Measurements from ENCODE around the gene SLC25A15. TPM values are rescaled to one million over a fixed set of nuclear protein-coding genes. Genes with fewer than 3 reads are reported as not detected.

The SLC25A15 gene
- polyA plus RNA-seq, 1 of the 3 experiments (the other 2 are of a cell fraction), result 15.2 TPM

DNA sequence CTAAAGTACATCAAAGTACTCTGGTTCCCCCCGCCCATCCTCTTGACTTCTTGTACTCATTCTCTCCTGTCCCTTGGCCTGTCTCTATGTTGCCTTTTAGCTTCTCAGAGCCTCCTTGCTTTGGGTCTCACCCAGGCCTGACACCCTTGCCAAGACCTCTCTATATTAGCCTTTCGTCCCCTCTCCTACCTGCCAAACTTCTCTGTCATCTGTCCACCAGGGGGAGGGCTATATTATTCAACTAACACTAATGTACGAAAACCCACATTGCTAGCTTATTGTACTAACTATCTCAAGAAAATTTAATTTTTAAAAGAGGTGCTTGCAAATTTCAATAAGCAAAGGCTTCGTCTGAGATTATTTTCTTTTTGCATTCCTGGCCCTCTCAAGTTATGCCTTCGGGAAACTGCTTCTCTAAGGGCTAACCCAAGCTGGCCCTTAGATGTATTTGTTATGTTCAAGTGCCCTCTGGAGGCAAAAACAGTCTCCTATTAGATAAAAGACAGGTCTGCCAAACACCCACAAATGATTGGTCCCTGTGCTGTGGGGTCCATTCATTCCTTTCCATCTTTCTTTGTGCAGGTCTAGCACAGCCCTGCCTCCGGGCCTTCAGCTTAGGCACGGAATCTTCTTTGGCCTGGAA, 12.1 kb upstream of the SLC25A15 start:
- peak overlapping the region; percentile 24 to 48 for H3K4me3 ChIP-seq (ENCODE audit: low read depth in 2 of 2, low read length in 1 of 2)
- H3K4me1 ChIP-seq (ENCODE audit: control insufficient read depth in 1 of 2, insufficient read depth in 2 of 2, low read depth in 1 of 2, low read length in 1 of 2), result peaks cover 3 to 8% of the 10 kb centered on the region in 2 experiments; a peak in 1 of 4 replicates
- no peaks in the 10 kb centered on the region for H3K9me2 ChIP-seq
- H3K36me3 ChIP-seq (replicated peaks in 1 of 2; ENCODE audit: control insufficient read depth in 1 of 2, insufficient read depth in 2 of 2, low read length in 1 of 2), result no peaks in the 10 kb centered on the region
- H3K79me2 ChIP-seq (ENCODE audit: insufficient read depth), result no peaks in the 10 kb centered on the region
- 30% methylated on average over 7 of the region's 7 CpGs for WGBS (ENCODE audit: low lambda C conversion rate)
- peak overlapping the region; percentile 94 for H2AFZ ChIP-seq (ENCODE audit: low read depth)
- peak overlapping the region; percentile 61 for H3K4me2 ChIP-seq
- CTCF ChIA-PET, result interaction anchor here (0.7 to 7.2 kb wide), 43 partner anchors 9 to 1675 kb away, joined by 3 to 60 read pairs (median 4); partner anchors contain the start of gene SLC25A15
- no peaks in the 10 kb centered on the region for H3K9me3 ChIP-seq
- H3K9ac ChIP-seq, result no peak overlapping the region
- peak; percentile 60 for DNase-seq
- H3K27ac ChIP-seq (ENCODE audit: low read depth in 2 of 2, low read length in 1 of 2), result peak overlapping the region; percentile 40 to 63; a peak in 3 of 4 replicates
- H3K27me3 ChIP-seq (ENCODE audit: insufficient read depth), result no peaks in the 10 kb centered on the region
- peaks cover 15% of the 10 kb centered on the region for H3F3A ChIP-seq (replicated peaks; ENCODE audit: insufficient read depth)
- TF ChIP-seq SMC3 (IDR thresholded peaks at IDR 0.05; ENCODE audit: low read depth, low read length) (peak; percentile 44), MXI1 (IDR thresholded peaks at IDR 0.05; ENCODE audit: low read depth, low read length) (no peak), NFIC (IDR thresholded peaks at IDR 0.05; ENCODE audit: borderline replicate concordance) (no peak), FOXJ3 (CRISPR knock-in tag; IDR thresholded peaks at IDR 0.05) (no peak), RAD21 (IDR thresholded peaks at IDR 0.05; ENCODE audit: low read length) (peak; percentile 71), YY1 (IDR thresholded peaks at IDR 0.05; ENCODE audit: low read depth) (no peak)
- TF ChIP-seq, protein P1, sequence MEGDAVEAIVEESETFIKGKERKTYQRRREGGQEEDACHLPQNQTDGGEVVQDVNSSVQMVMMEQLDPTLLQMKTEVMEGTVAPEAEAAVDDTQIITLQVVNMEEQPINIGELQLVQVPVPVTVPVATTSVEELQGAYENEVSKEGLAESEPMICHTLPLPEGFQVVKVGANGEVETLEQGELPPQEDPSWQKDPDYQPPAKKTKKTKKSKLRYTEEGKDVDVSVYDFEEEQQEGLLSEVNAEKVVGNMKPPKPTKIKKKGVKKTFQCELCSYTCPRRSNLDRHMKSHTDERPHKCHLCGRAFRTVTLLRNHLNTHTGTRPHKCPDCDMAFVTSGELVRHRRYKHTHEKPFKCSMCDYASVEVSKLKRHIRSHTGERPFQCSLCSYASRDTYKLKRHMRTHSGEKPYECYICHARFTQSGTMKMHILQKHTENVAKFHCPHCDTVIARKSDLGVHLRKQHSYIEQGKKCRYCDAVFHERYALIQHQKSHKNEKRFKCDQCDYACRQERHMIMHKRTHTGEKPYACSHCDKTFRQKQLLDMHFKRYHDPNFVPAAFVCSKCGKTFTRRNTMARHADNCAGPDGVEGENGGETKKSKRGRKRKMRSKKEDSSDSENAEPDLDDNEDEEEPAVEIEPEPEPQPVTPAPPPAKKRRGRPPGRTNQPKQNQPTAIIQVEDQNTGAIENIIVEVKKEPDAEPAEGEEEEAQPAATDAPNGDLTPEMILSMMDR (IDR thresholded peaks at IDR 0.05), result peak; percentile 82
- no peaks in the 10 kb centered on the region for H4K20me1 ChIP-seq (ENCODE audit: insufficient read depth)
- POLR2A ChIA-PET, result interaction anchor here (0.8 to 1.0 kb wide), 2 partner anchors 12 to 145 kb away, joined by 3 read pairs; partner anchors contain the start of gene SLC25A15

DNA sequence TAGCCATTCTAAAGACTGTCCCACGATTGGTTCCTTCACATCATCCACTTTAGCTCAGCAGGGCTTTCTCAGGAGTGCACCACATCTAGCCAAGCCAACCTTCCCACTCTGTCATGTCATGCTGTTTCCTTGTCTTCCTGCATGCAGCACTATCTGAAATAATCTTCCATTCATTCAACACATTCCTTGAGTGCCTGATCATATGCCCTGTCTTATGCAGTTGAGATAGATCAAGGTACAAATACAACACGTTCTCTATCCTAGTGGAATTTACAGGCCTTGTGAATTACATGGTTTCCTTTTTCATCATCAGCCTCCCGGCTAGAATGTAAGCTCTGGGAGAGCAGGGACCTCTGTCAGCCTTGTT, 11.6 kb upstream of the SLC25A15 start:
- Histone ChIP-seq H3F3A (replicated peaks; ENCODE audit: insufficient read depth) (peaks cover 10% of the 10 kb centered on the region), H3K4me3 (ENCODE audit: low read depth in 2 of 2, low read length in 1 of 2) (no peak overlapping the region; a peak in 1 of 4 replicates), H3K9me2 (no peaks in the 10 kb centered on the region), H3K4me2 (peak overlapping the region; percentile 61; the same call in 1 of the 2 replicates), H3K79me2 (ENCODE audit: insufficient read depth) (no peaks in the 10 kb centered on the region), H3K9ac (no peak overlapping the region), H3K9me3 (no peaks in the 10 kb centered on the region), H3K27me3 (ENCODE audit: insufficient read depth) (no peaks in the 10 kb centered on the region), H3K27ac (ENCODE audit: low read depth in 2 of 2, low read length in 1 of 2) (peak overlapping the region; percentile 40 to 63; a peak in 2 of 4 replicates), H2AFZ (ENCODE audit: low read depth) (peak overlapping the region; percentile 94), H3K4me1 (ENCODE audit: control insufficient read depth in 1 of 2, insufficient read depth in 2 of 2, low read depth in 1 of 2, low read length in 1 of 2) (peaks cover 3 to 8% of the 10 kb centered on the region in 2 experiments; a peak in 1 of 4 replicates), H4K20me1 (ENCODE audit: insufficient read depth) (no peaks in the 10 kb centered on the region), H3K36me3 (replicated peaks in 1 of 2; ENCODE audit: control insufficient read depth in 1 of 2, insufficient read depth in 2 of 2, low read length in 1 of 2) (no peaks in the 10 kb centered on the region)
- CTCF ChIA-PET, result interaction anchor here (0.7 to 7.2 kb wide), 42 partner anchors 9 to 1676 kb away, joined by 3 to 60 read pairs (median 4); partner anchors contain the start of gene SLC25A15
- 68% methylated on average over 3 of the region's 3 CpGs for WGBS (ENCODE audit: low lambda C conversion rate)
- no peak for TF ChIP-seq RAD21 (IDR thresholded peaks at IDR 0.05; ENCODE audit: low read length)
- no peak for TF ChIP-seq FOXM1 (IDR thresholded peaks at IDR 0.05; ENCODE audit: low read depth)
- TF ChIP-seq, protein P2, sequence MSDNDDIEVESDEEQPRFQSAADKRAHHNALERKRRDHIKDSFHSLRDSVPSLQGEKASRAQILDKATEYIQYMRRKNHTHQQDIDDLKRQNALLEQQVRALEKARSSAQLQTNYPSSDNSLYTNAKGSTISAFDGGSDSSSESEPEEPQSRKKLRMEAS (IDR thresholded peaks at IDR 0.05; ENCODE audit: low read depth), result no peak
- TF ChIP-seq, protein P3, sequence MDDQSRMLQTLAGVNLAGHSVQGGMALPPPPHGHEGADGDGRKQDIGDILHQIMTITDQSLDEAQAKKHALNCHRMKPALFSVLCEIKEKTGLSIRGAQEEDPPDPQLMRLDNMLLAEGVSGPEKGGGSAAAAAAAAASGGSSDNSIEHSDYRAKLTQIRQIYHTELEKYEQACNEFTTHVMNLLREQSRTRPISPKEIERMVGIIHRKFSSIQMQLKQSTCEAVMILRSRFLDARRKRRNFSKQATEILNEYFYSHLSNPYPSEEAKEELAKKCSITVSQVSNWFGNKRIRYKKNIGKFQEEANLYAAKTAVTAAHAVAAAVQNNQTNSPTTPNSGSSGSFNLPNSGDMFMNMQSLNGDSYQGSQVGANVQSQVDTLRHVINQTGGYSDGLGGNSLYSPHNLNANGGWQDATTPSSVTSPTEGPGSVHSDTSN (IDR thresholded peaks at IDR 0.05), result no peak
- TF ChIP-seq FOXJ3 (CRISPR knock-in tag; IDR thresholded peaks at IDR 0.05), result no peak
- TF ChIP-seq, protein P4, sequence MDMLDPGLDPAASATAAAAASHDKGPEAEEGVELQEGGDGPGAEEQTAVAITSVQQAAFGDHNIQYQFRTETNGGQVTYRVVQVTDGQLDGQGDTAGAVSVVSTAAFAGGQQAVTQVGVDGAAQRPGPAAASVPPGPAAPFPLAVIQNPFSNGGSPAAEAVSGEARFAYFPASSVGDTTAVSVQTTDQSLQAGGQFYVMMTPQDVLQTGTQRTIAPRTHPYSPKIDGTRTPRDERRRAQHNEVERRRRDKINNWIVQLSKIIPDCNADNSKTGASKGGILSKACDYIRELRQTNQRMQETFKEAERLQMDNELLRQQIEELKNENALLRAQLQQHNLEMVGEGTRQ (IDR thresholded peaks at IDR 0.05; ENCODE audit: borderline replicate concordance, low read depth, low read length), result no peak
- TF ChIP-seq YY1 (IDR thresholded peaks at IDR 0.05; ENCODE audit: low read depth), result no peak
- no peak for TF ChIP-seq NRF1 (IDR thresholded peaks at IDR 0.05; ENCODE audit: low read depth, low read length)
- TF ChIP-seq EZH2phosphoT487 (IDR thresholded peaks at IDR 0.05; ENCODE audit: borderline replicate concordance, low read depth), result no peak
- no peak for TF ChIP-seq TEAD4 (IDR thresholded peaks at IDR 0.05; ENCODE audit: borderline replicate concordance, insufficient read depth)
- TF ChIP-seq GATA2 (CRISPR knock-in tag; IDR thresholded peaks at IDR 0.05), result no peak
- no peak for TF ChIP-seq RFX5 (IDR thresholded peaks at IDR 0.05; ENCODE audit: low read length)
- no peak for TF ChIP-seq TAF1 (IDR thresholded peaks at IDR 0.05; ENCODE audit: borderline replicate concordance, low read depth, low read length)
- TF ChIP-seq, protein P5, sequence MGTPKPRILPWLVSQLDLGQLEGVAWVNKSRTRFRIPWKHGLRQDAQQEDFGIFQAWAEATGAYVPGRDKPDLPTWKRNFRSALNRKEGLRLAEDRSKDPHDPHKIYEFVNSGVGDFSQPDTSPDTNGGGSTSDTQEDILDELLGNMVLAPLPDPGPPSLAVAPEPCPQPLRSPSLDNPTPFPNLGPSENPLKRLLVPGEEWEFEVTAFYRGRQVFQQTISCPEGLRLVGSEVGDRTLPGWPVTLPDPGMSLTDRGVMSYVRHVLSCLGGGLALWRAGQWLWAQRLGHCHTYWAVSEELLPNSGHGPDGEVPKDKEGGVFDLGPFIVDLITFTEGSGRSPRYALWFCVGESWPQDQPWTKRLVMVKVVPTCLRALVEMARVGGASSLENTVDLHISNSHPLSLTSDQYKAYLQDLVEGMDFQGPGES (IDR thresholded peaks at IDR 0.05; ENCODE audit: low read depth, low read length), result no peak
- TF ChIP-seq JUND (IDR thresholded peaks at IDR 0.05), result no peak
- TF ChIP-seq NFIC (IDR thresholded peaks at IDR 0.05; ENCODE audit: borderline replicate concordance), result no peak
- POLR2A ChIA-PET, result interaction anchor here (0.8 to 1.0 kb wide), 2 partner anchors 12 to 144 kb away, joined by 3 read pairs; partner anchors contain the start of gene SLC25A15
- DNase-seq, result no peak

Measured in SK-N-SH (cell line).